ENCODE results near the gene OR2T10. TPM values are rescaled to one million over a fixed set of nuclear protein-coding genes. Genes with fewer than 3 reads are reported as not detected.
"Not testable (repeated sequence)": the region's sequence is repeated elsewhere in the genome, so short reads cannot be mapped to it uniquely, and the experiment has no call there.

OR2T10 gene
- total and polyA plus RNA-seq, 2 of the 8 experiments (the other 6 are each of a cell fraction or from before 2014, with no cell fraction given) = not detected

DNA sequence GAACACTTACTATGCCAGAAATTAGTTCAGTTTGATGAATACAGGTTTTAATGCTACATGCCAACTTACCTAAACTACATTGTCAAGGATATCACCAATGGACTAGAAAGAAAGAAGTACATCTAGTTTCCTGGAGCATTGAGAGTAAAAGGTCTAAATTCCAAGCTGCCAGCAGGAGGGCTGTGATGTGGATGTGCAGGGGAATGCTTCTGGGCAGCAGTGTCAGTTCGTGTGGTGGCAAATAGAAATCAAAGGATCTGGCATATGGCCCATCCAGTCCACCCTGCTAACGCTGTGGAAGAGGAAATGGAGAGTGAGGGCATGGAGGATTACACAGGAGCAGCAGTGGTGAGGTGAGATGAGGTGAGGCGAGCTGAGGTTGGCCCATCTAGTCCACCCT lies 47.7 kb upstream of the OR2T10 start, which contains the start of gene OR2T35:
TSS of gene OR2T35 (minus strand) at position 101 of the 400 bp plus-strand sequence. CDS start 6,020 bp downstream, outside the sequence.
- H4K20me1 ChIP-seq (replicated peaks in 1 of 2; ENCODE audit: control insufficient read depth in 1 of 2, insufficient read depth in 2 of 2, low read length in 2 of 2); H3K9ac ChIP-seq (replicated peaks in 1 of 4; ENCODE audit: extremely low read depth in 1 of 4, low read depth in 3 of 4, low read length in 3 of 4); H3K9me3 ChIP-seq (ENCODE audit: insufficient read depth in 2 of 2, low read depth in 1 of 2, low read length in 1 of 2); H3K79me1 ChIP-seq (ENCODE audit: low read depth, low read length); H3K18ac ChIP-seq (ENCODE audit: extremely low read depth, low read length); H3K4ac ChIP-seq (replicated peaks; ENCODE audit: insufficient read length, low read depth, low read length); H3K4me3 ChIP-seq (ENCODE audit: extremely low read depth in 1 of 4, insufficient read depth in 2 of 4, low read depth in 3 of 4, low read length in 4 of 4); H2BK12ac ChIP-seq (ENCODE audit: low read depth, low read length); H4K91ac ChIP-seq (replicated peaks; ENCODE audit: insufficient read length, low read length); H3K23ac ChIP-seq (ENCODE audit: insufficient read length); H4K8ac ChIP-seq (ENCODE audit: extremely low read depth, insufficient read depth, low read length); FAIRE-seq; H2BK5ac ChIP-seq (ENCODE audit: low read depth, low read length); H3K56ac ChIP-seq (replicated peaks; ENCODE audit: insufficient read length, low read depth, low read length); H3K36me3 ChIP-seq (ENCODE audit: control insufficient read depth in 2 of 4, insufficient read depth in 4 of 4, low read length in 3 of 4); H3K14ac ChIP-seq (ENCODE audit: insufficient read length); H2AK5ac ChIP-seq (ENCODE audit: low read depth, low read length); H3K23me2 ChIP-seq (ENCODE audit: low read depth, low read length); POLR2A ChIA-PET (ENCODE audit: partially characterized antibody); DNase-seq (ENCODE audit: low read depth in 1 of 2, low spot score in 2 of 2); H3K27me3 ChIP-seq (replicated peaks in 1 of 4; ENCODE audit: control insufficient read depth in 3 of 4, extremely low read depth in 1 of 4, insufficient read depth in 3 of 4, low read length in 3 of 4); H3K4me2 ChIP-seq (ENCODE audit: insufficient read depth in 1 of 2, low read depth in 2 of 2, low read length in 2 of 2); H4K5ac ChIP-seq (ENCODE audit: insufficient read length, low read depth, low read length); H3K27ac ChIP-seq (ENCODE audit: low read depth, low read length); H3K79me2 ChIP-seq (ENCODE audit: control insufficient read depth in 1 of 2, insufficient read depth in 2 of 2, low read length in 2 of 2); H2AFZ ChIP-seq (ENCODE audit: low read length); H2BK20ac ChIP-seq (ENCODE audit: low read length); H3K4me1 ChIP-seq (replicated peaks in 1 of 4; ENCODE audit: control insufficient read depth in 3 of 4, insufficient read depth in 4 of 4, low read length in 3 of 4); H2BK120ac ChIP-seq (replicated peaks; ENCODE audit: low read depth, low read length); H2BK15ac ChIP-seq (ENCODE audit: low read length); CTCF ChIA-PET (ENCODE audit: partially characterized antibody): not testable (repeated sequence)
- WGBS, 2 experiments (ENCODE audit: extremely low coverage in 1 of 2, insufficient coverage in 1 of 2, insufficient read length in 1 of 2, insufficient replicate concordance in 2 of 2, low coverage in 1 of 2, low lambda C conversion rate in 2 of 2, missing lambda C conversion rate in 1 of 2) = no CpG with 5 or more reads among the region's 3 CpGs

DNA sequence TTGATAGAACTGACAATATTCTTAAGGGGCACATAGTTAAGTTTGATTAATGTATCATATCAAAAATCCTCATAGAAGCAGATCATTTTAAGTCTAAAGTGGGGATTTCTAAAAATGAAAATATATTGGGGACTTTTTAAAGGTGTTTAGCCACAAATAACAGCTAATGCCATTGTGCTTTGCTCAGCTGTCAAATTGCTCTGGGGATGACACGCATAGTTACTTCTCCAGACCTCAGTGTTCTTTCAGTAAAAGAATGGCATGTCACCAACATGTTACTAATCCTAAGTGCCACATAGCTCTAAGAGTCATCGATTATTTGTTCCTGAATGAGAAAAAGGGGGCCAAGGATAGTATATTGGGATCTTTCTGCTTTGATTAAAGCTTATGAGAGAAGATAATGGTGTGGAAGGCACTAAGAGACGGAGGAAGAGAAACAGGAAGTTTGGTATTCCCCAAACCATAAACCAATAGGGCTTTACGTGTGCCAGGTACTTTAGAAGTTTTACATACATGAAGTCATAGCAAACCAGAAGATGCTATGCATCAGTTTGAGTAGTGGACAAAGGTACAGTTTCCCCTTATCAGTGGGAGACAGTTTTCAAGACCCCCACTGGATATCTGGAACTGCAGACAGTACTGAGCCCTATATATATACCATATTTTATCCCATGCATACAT lies 45.6 kb upstream of the OR2T10 start:
- H2AK5ac ChIP-seq (ENCODE audit: low read depth, low read length); H3K9ac ChIP-seq (replicated peaks in 1 of 4; ENCODE audit: extremely low read depth in 1 of 4, low read depth in 3 of 4, low read length in 3 of 4); H2BK20ac ChIP-seq (ENCODE audit: low read length); POLR2A ChIA-PET (ENCODE audit: partially characterized antibody); H2BK120ac ChIP-seq (replicated peaks; ENCODE audit: low read depth, low read length); H2BK12ac ChIP-seq (ENCODE audit: low read depth, low read length); H3K14ac ChIP-seq (ENCODE audit: insufficient read length); H3K4ac ChIP-seq (replicated peaks; ENCODE audit: insufficient read length, low read depth, low read length); CTCF ChIA-PET (ENCODE audit: partially characterized antibody); H3K23ac ChIP-seq (ENCODE audit: insufficient read length); H3K27me3 ChIP-seq (replicated peaks in 1 of 4; ENCODE audit: control insufficient read depth in 3 of 4, extremely low read depth in 1 of 4, insufficient read depth in 3 of 4, low read length in 3 of 4); H3K4me2 ChIP-seq (ENCODE audit: insufficient read depth in 1 of 2, low read depth in 2 of 2, low read length in 2 of 2); DNase-seq (ENCODE audit: low read depth in 1 of 2, low spot score in 2 of 2); H2BK5ac ChIP-seq (ENCODE audit: low read depth, low read length); H3K36me3 ChIP-seq (ENCODE audit: control insufficient read depth in 2 of 4, insufficient read depth in 4 of 4, low read length in 3 of 4); H2AFZ ChIP-seq (ENCODE audit: low read length); H2BK15ac ChIP-seq (ENCODE audit: low read length); H3K79me2 ChIP-seq (ENCODE audit: control insufficient read depth in 1 of 2, insufficient read depth in 2 of 2, low read length in 2 of 2); H3K18ac ChIP-seq (ENCODE audit: extremely low read depth, low read length); H4K5ac ChIP-seq (ENCODE audit: insufficient read length, low read depth, low read length); H3K27ac ChIP-seq (ENCODE audit: low read depth, low read length); FAIRE-seq; H4K91ac ChIP-seq (replicated peaks; ENCODE audit: insufficient read length, low read length); H3K4me1 ChIP-seq (replicated peaks in 1 of 4; ENCODE audit: control insufficient read depth in 3 of 4, insufficient read depth in 4 of 4, low read length in 3 of 4); H3K56ac ChIP-seq (replicated peaks; ENCODE audit: insufficient read length, low read depth, low read length); H3K79me1 ChIP-seq (ENCODE audit: low read depth, low read length); H3K9me3 ChIP-seq (ENCODE audit: insufficient read depth in 2 of 2, low read depth in 1 of 2, low read length in 1 of 2); H3K4me3 ChIP-seq (ENCODE audit: extremely low read depth in 1 of 4, insufficient read depth in 2 of 4, low read depth in 3 of 4, low read length in 4 of 4); H4K20me1 ChIP-seq (replicated peaks in 1 of 2; ENCODE audit: control insufficient read depth in 1 of 2, insufficient read depth in 2 of 2, low read length in 2 of 2); H3K23me2 ChIP-seq (ENCODE audit: low read depth, low read length); H4K8ac ChIP-seq (ENCODE audit: extremely low read depth, insufficient read depth, low read length): not testable (repeated sequence)
- WGBS, 2 experiments (ENCODE audit: extremely low coverage in 1 of 2, insufficient coverage in 1 of 2, insufficient read length in 1 of 2, insufficient replicate concordance in 2 of 2, low coverage in 1 of 2, low lambda C conversion rate in 2 of 2, missing lambda C conversion rate in 1 of 2) = no CpG with 5 or more reads among the region's 4 CpGs

Data from H1 (cell line).